ENCODE data around the gene PDIA5.

The PDIA5 gene

DNA sequence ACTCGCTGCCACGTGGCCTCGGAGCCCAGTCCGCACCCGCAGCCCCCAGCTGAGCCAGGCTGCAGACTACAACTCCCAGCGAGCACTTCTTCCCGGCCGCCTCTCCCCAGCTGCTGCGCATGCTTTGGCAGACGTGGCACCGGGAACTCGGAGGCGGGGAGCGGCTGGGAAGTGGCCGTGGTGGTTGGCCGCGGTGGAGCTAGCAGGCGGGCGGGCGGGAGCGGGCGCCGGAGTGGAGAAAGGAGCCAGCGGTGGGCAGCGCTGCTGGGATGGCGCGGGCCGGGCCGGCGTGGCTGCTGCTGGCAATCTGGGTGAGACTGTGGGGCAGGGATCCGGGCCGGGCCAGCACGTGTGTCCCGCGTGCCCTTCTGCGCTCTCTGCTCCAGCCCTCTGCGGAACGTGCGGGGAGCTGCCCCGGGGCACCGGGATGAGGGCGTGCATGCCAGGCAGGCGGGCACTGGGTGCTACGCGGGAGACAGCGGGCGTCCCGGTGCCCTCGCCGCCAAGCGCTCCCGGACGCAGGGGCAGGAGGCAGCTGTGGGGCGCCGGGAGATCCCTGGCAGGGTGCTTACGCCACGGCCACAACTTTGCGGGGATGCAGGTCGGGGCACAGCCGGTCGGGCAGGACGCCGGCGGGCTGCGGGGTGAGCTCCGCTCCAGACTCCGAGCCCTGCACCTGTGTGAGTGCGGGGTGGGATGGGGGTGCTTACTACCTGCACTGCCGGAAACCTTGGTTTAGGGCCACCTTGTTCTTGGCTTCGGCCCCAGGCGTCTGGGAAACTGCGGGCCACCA, at the start of gene PDIA5:
Gene PDIA5 (plus strand): TSS at position 130 of the 793 bp plus-strand sequence. CDS start 140 bp downstream, at position 270.
- DNase-seq: peak in 3 of 4 experiments; percentile 9 to 44 (median 30)

DNA sequence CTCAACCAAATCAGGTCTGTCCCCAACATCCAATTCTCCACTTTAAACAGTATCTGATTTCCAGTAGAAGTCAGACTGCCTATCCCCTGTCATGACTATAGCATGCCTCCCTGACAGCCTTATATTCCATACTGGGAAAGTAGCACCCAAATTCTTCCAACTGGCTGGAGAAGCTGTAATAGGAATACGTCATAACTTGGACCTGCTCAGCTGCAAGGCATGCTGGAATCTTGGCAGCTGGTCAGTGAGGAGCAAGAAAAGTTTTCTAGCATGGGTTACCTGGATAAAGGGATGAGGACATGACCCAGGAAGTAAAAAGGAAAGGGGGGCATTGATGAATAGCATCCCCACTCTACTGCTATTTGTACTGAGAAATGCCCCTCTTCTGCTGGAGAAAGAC, 48.1 kb upstream of the PDIA5 start:
- no peak for DNase-seq

DNA sequence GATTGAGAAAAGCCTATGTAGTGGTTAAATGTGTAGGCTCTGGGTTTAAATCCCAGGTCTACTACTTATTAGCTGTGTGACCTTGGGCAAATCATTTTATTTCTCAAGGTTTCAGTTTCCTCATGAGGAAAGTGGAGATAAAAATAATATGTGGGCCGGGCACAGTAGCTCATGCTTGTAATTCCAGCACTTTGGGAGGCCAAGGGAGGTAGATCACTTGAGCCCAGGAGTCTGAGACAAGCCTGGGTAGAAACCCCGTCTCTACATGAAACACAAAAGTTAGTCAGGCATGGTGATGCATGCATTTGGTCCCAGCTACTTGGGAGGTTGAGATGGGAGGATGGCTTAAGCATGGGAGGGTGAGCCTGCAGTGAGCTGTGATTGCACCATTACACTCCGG, 47.7 kb upstream of the PDIA5 start:
- DNase-seq: no peak

DNA sequence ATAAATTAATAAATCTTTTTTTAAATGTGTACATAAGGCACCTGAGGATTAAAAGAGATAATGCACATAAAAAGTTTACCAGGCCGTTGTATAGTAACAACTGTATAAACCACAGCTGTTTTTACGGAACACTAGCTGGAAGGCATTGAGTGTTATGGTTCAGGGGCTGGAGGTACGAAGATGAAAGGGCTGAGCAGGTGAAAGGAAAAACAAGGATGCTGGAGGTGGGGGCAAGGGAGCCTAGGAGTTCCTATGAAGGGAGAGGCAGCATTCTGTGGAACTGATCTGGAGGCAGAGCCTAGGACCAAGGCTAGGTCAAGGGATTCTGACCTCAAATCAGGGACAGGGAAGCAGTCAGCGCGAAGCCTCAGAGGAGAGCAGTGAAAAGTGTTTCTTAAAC, 47.2 kb upstream of the PDIA5 start:
- DNase-seq: no peak

DNA sequence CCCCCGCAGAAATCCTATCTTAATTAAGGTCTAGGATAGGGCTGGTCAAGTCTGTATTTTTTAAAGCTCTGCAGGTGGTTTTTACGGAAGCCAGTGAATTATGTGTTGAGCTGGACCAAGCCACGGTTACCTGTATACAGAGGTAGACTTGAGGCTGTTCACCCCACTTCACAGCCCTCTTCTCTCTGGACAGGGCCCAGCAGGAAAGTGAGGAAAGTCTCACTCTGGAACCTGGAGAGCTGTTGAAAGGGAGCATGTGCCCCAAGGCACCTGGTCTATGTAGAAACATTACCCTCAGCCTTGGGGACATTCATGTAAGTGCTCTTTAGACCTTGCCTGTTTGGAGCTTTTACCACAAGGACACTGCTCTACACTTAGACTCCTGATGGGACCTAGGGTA, 46.1 kb upstream of the PDIA5 start:
- no peak for DNase-seq

DNA sequence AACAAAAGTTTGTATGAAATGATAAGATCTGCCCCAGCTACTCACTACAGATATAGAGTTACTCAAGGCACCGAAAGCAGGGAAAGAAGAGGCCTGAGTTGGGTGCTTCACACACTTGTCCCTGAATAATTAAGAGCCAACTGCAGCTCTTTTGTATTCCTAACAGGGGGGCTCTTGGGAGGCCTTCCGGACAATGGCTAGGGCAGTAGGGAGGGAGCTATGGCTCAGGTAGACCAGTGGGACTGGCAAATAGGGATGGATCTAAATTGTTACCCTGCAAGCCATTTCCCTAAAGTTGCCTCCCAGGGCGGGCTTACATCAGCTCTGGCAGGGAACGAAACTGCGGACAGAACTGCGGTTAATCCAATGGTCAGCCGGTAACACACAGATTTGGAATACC, 45.4 kb upstream of the PDIA5 start:
- DNase-seq: no peak

DNA sequence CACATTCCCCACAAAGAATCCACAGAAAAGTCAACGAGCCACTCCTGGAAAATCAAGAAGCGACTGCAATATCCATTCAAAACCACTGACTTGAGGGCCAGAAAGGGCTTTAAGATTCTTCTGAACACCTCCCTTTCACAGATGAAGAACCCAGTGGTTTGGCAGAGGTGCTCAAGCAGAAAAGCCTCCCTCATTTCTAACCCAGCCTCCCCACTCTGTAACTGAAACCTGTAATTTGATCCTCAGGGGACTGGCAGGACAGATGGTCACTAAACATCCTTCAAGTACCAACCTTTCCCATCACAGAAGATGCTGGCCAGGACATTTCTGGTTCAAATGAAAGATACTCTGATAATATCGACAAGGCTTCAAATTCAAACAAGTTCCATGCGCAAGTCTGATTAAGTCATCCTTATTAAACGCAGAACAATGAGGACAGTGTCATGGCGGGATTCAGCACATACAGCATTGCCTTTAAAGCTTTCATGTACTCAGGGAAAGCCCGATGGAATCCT, 44.8 kb upstream of the PDIA5 start:
- no peak for DNase-seq

DNA sequence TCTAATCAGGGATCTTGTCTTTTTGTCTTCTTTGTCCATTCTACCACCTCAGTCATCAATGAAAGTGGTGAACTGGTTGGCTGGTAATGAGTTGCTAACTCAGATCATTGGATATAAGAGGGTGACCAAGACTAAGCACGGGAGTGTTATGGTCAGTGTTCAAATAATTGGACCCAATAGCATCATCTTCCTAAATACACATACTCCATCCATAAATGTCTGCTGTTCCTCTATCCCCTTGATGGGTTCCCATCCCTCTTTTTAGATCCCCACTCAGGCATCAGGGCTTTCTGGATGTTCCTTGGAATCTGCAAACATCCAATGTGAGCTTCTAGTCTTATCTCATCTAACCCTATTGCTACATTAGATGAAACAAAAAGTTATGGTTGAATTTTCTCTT, 42.8 kb upstream of the PDIA5 start:
- DNase-seq: no peak

DNA sequence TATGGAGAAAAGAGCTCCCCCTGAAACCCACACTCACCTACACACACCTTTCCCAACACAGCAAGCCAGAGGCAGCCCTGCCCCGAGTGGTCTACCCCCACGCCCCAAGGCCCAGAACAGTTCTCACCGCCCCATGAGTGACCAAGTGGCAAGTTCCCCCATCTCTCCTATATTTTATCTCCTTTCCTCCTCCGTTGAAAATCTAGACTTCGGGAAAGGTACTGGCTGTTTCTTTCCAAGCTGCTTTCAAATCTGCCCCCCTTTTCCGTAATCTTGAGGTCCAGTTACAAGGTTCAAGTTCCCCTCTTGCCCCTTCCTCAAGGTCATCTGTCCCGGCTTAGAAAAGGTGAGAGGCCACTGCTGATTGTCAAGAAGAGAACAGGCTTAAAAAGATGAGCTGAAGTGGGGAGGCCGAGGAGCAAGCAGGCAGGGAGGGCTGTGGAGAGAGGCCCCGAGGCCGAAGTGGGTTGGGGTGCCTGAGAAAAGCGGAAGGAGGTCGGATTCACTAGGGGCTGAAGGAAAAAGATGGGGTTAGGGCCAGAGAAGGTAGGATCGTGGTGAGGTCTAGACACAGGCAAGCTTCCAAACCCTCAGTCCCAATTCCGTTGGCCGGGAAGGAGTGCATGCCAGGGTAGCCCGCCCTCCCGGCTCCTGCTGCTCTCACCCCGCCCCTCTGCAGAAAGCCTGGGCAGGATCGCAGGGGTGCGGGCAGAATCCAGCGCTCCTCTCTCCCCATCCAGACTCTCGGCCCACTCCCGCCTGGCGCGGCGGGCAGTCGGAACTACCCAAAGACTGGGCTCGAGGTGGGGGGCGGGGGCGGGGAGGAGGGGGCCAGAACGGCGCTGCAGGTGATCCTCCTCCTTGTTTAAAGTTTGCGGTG, 40.9 kb upstream of the PDIA5 start:
- DNase-seq: no peak

DNA sequence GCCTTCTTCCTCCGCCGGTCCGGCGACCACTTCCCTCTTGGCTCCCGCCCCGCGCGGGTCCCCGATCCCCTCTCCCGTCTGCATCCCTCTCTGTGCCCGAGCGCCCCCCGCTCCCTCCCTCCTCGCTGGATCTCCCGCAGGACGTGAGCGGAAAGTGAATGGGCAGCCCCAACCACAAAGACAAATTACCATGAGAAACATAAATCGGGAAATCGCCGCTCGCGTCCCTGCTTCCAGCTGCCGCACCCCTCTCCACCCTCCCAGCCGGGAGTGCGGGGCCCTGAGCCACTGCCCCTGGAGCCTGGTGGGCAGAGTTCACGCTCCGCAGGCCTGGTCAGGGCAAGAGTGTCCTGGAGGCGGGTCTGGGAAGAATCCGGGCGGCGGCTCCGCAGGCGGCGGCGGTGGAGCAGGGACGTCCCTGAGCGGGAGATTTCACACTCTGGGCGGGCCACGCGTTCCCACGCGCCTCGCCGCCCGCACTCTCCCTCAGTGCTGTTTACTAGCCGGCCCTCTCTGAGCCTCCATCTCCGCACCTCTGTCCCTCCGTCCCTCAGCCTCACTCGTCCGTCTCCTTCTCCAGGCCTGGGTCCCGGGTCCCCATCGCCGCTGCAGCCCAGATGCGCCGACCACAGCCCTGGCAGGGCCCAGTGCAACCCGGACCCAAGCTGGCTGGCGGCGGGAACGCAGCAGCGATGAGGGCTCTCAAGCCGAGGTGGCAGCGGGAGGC, 40.1 kb upstream of the PDIA5 start:
- DNase-seq: no peak

DNA sequence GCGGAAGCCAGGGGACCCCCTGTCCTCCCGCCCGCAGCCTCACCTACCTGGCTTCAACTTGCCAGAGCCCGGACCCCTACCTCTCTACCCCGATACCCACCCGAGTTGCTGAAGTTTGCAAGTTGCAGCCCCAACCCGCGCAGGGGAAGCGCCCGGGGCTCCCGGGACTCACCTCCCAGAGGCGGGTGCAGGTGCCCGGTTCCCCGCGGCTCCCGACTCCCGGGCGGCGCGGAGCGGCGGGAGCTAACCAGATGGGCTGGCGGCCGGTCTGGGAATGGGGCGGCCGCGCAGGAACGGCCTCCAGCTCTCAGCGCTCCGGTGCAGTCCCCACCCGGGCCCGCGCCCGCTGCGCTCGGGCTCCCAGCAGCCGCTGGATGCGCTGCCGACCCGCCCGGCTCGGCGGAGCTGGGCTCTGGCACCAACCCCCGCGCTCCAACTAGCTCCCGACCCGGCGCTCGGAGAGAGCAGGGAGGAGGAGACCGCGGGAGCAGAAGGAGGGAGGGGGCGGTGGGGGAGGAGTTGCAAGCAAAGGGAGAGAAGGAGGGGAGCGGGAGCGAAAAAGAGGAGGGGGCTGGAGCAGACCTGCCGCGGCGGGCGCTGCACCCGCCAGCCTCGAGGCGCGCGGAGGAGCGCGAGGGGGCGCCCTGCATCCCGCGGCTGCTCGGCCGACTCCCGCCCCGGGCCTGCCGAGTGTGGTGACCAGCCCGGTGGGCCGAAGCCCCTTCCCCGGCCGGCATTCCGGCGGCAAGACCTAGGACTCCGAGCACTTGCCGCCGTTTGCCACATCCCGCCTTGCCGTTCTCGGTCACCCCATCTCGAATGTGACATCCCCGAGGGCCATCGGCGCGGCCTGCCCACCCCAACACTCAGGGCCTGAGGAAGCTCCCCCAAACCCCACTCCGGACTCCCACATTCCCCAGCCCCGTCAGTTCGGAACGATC, 39.3 kb upstream of the PDIA5 start, which contains the start of gene SEMA5B:
Gene SEMA5B (minus strand): TSS at position 472 of the 941 bp plus-strand sequence. CDS start 66,500 bp downstream, outside the sequence.
- DNase-seq: no peak

DNA sequence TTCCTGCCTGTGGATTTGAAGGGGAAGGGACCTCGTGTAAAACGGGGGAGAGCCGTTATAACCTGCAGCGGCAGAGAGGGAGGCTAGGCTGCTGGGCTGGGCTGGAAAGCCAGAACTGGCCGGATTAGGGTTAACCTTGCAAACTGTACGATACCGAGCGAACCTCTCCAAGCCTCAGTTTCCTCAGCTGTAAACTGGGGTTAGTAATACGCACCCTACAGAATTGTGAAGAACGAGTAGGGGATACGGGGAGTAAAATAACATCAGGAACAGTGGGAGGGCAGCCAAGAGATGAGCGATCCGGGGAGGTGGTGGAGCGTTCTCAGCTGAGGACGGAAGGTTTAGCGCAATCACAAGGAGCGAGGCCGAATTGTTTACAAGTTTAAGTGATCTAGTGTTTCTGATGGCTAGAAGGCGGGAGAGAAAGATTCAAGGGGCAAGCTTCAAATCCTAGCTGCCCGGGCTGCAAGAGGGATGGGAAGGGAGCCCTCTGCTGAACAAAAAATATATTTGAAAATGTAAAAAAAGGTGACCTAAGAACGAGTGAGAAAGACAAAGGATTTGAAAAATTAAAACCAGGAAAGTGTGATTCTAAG, 38.5 kb upstream of the PDIA5 start:
- DNase-seq: no peak

DNA sequence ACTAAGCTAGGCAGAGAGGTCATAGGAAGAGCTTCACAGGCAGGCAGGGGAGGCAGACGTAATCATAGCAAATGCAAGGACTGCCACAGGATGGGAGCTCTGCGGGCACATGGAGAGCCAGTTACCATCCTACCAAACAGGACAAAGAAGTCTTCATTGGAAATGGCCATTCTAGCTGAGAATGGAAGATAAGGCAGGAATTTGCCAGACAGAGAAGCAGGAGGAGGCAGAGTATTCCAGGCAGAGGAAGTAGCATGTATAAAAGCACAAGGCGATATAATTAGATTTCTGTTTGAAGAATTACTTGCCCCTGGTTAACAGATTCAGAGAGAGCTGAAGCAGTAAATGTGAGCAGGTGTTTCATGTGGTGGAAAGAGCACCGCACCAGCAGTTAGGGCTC, 35.8 kb upstream of the PDIA5 start:
- DNase-seq: no peak

DNA sequence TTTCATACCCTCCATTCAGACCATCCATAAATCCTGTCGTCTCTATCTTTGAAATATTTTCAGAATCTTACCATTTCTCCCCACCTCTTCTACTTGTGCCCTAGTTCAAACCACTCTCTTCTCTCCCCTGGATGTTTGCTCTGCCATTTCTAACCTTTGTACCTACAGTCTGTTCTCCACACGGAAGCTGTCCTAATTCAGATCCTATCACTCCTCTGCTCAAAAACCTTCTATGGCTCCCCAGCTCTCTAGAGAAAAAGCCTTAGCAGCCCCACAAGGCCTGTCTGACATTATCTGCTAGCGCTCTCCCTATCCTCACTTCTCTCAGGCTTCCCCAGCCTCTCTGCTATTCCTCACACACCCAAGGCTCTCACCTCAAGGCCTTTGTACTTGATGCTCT, 34.8 kb upstream of the PDIA5 start:
- no peak for DNase-seq

DNA sequence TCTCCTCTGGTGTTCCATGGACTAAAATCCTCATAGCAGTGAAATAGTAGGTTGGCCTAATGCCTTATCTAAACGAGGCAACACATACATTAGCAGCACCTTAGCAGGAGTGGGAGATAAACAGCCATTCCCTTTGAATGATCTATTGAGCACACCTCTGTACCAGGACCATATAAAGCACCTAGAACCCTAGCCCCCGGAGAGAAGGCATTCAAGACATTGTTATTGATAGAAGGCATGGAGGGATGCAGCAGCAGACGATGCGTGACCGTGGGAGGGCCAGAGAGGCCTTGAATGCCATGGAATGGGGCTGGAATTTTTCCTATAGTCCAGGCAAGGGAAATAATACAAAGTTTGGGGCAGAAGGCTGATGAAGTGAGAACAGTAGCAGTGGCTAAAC, 32.7 kb upstream of the PDIA5 start:
- no peak for DNase-seq

DNA sequence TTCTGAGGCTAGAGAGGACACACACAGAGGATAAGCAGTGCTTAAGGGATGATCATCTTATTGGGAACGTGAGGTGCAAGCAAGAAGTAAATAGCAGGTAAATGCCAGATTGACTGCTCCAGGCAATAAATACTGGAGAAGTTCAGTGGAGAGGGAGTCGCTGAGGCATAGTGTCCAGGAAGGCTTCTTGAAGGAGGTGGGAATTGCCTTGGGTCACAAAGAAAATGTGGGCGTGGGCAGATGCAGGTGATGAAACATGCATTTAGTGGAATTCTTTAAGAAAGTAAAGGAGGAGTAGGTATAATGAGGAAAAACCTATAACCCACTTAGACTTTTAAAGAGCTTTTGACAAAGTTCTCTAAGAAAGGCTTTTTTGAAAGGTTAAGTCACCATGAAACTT, 31.8 kb upstream of the PDIA5 start:
- no peak for DNase-seq

DNA sequence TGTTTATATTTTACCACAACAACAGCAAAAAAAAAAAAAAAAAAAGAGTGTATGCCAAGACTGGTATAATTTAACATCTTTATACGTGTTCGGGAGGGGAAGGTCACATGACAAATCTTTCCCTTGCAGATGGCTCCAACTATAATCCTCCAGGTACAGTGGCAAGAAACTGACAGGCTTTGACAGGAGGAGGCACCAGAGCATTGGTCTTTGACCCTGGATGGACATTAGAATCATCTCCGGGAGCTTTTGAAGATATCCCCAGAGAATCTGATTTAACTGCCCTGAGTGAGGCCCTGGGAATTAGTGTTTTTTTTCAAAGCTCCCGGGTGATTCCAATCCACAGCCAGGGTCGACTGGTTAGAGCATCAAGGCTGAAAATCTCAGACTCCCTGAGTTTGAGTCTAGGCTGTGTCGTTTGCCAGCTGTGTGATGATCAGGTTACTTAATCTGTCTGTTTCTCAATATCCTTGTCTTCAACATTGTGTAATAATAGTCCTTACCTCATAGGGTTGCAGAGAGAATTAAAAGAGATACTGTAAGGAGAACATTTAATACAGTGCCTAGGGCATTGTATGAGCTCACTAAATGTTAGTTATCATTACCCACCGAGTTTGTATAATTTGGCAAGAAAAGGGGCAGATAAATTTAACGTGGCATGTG, 30.3 kb upstream of the PDIA5 start:
- DNase-seq: no peak

DNA sequence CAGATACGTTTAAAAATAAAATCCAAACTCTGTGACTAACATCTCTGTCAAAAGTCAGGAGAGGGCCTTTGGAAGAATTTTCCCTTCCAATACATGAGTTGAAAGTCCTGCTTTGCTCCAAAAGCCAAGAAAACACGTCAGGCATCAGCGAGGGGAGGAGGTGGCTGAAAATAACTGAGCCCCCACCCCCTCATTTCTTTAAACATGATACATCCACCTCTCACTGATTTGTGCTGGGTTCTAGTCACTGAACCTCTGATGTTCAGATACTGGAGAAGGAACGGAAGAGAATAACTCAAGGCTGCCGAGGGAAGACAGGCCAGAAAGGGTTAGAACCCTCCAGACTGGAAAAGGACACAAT, 29.8 kb upstream of the PDIA5 start:
- no peak for DNase-seq

DNA sequence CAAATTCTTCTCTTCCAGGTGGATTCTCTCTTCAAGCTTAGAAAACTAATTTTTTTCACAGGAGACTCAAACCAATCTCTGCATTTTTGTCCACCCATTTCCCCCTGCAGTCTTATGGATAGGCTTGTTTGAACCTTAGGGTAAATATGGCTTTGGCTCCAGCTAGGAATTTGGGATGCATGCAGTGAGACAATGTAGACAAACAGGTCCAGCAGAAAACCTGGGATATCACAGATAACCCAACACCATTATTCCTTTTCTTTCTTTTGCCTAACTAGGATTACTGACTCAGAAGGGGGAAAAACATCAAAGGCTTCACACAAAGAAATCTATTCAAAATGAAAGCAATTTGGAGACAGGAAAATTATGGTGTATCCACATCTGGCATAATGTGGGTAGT, 28.1 kb upstream of the PDIA5 start:
- no peak for DNase-seq

DNA sequence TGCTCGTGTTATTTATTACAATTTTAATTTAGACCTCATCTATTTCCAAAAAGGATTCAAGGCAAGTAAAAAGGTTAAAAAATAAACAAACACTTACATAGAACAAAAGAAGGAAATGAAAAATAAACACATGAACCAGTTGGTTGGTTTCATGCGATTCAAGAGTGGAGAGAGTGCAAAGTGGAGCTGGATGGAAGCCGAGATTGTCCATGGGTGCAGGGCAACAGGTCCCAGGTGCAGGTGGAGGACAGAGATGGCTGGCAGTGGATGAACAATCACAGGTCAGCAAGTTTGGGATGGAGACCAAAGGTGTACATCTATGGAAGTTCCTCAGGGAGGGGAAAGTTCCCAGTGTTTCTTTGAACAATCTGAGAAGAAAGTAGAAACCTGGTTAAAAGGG, 27.6 kb upstream of the PDIA5 start:
- DNase-seq: no peak

DNA sequence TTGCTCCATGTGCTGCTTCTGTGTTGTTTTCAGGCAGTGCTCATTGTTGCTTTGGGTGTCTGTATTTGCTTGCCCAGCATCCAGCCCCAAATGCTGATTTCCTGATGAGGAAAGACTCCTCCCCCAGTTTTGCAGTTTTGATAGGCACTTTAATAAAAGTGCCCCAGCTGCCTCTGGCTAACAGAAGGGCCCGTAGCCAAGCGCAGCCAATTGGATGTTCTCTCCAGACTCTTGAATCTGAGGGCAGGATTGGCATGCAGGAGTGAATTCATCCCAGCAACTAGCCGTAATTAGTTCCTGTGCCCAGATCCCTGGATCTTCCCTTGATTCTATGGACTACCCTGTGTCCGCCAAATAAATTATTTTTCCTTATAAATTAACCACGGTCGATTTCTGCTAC, 24.4 kb upstream of the PDIA5 start:
- DNase-seq: no peak

All from activated naive CD4-positive, alpha-beta T cell (primary cell).